ENCODE measurements around the gene USP40. TPM values are rescaled to one million over a fixed set of nuclear protein-coding genes. Genes with fewer than 3 reads are reported as not detected.

USP40 gene
- total and polyA plus RNA-seq, 9 of the 15 experiments (the other 6 are each of a cell fraction or from before 2014, with no cell fraction given): 5.5 to 15.0 (median 9.3) TPM

DNA sequence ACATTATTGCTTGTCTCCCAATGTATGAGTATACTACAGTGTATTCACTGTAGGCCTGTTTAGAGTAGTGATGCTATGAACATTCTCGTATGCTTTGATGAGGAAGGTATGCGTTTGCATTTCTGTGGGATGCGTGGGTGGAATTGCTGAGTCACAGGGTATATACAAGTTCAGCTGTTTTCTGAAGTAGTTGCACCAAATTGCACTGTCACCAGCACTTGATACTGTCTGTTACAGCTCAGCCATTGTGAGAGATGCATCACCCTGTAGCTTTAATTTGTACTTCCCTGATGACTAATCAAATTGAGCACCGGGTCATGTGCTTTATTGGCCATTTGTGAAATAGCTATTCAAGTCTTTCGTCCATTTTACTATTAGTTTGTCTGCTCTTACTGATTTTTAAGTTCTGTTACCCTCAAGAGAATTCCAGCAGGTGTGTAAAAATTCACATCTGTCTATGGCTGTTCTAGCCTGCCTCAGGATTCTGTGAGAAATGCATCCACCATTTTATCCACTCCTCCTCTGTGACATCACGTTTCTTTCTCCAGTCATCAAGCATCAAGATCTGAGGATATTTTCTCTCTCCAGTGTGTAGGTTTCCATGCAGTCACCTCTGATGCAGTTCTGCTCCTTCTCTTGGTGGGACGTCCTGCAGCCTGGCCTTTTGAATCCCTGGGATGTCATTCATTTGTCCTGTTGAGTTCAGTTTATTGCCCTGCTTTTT is 139.8 kb downstream of the USP40 start:
- FAIRE-seq: peak; percentile 99
- intact Hi-C loops (cut with micrococcal nuclease): no loop called here
- peak overlapping the region; percentile 39 for H3K4me2 ChIP-seq (ENCODE audit: insufficient read depth, low read length)
- peaks cover 37% of the 10 kb centered on the region for H3K79me2 ChIP-seq (ENCODE audit: control insufficient read depth, insufficient read depth, low read length)
- DNase-seq (ENCODE audit: extremely low read depth in 1 of 4, low spot score in 3 of 4): peak; percentile 58 to 86 (median 62)
- POLR2A ChIA-PET: interaction anchor here (0.5 to 0.6 kb wide), 2 partner anchors 366 to 864 kb away, joined by 3 read pairs; no protein-coding TSS in a partner anchor
- peaks cover 38 to 54% of the 10 kb centered on the region in 2 experiments; a peak in 4 of 5 replicates for H3K4me1 ChIP-seq (replicated peaks in 1 of 2; ENCODE audit: control insufficient read depth in 2 of 2, insufficient read depth in 2 of 2, low read length in 2 of 2)
- no peaks in the 10 kb centered on the region for H3K9me3 ChIP-seq (replicated peaks; ENCODE audit: control insufficient read depth, insufficient read depth, low read depth, low read length)
- peak overlapping the region in 1 of 2 experiments; percentile 45; a peak in 1 of 4 replicates for H3K9ac ChIP-seq (ENCODE audit: insufficient read depth in 1 of 2, low read depth in 2 of 2, low read length in 2 of 2)
- peak overlapping the region; percentile 25; the same call in 1 of the 2 replicates for H2AFZ ChIP-seq (ENCODE audit: low read depth, low read length)
- peak overlapping the region; percentile 94 for H3K27ac ChIP-seq (ENCODE audit: extremely low read depth, low read depth, low read length)
- no peaks in the 10 kb centered on the region for H3K9me1 ChIP-seq (ENCODE audit: control insufficient read depth, insufficient read depth, low read length)
- CTCF ChIA-PET (ENCODE audit: low intra/inter-chr PET ratio): no interaction called here
- H3K36me3 ChIP-seq (ENCODE audit: control insufficient read depth, insufficient read depth, low read length): no peaks in the 10 kb centered on the region
- no peaks in the 10 kb centered on the region for H4K20me1 ChIP-seq (replicated peaks; ENCODE audit: control insufficient read depth, insufficient read depth, low read length)
- in situ Hi-C loops (cut with MboI): no loop called here
- WGBS (ENCODE audit: insufficient coverage, low coverage, missing lambda C conversion rate): 10% methylated on average over 7 of the region's 7 CpGs
- no peaks in the 10 kb centered on the region for H3K27me3 ChIP-seq (ENCODE audit: control insufficient read depth in 2 of 2, insufficient read depth in 2 of 2, low read length in 2 of 2)
- H3K4me3 ChIP-seq: no peak overlapping the region
- peak; percentile 91 for ATAC-seq
- BruUV-seq (replicated peaks): no TSS peak
- peak; percentile 94 for TF ChIP-seq ZFP36 (IDR thresholded peaks at IDR 0.05; ENCODE audit: low read depth, low read length, partially characterized antibody)
- TF ChIP-seq TOE1 (IDR thresholded peaks at IDR 0.05; ENCODE audit: borderline replicate concordance): peak; percentile 83
- no peak for TF ChIP-seq TOE1 (CRISPR knock-in tag; IDR thresholded peaks at IDR 0.05; ENCODE audit: borderline replicate concordance, low read depth)
- peak; percentile 81 for TF ChIP-seq MTA1 (IDR thresholded peaks at IDR 0.05; ENCODE audit: borderline replicate concordance)
- TF ChIP-seq, protein P1, sequence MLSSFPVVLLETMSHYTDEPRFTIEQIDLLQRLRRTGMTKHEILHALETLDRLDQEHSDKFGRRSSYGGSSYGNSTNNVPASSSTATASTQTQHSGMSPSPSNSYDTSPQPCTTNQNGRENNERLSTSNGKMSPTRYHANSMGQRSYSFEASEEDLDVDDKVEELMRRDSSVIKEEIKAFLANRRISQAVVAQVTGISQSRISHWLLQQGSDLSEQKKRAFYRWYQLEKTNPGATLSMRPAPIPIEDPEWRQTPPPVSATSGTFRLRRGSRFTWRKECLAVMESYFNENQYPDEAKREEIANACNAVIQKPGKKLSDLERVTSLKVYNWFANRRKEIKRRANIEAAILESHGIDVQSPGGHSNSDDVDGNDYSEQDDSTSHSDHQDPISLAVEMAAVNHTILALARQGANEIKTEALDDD (IDR thresholded peaks at IDR 0.05): no peak
- TF ChIP-seq TEAD1 (CRISPR knock-in tag; IDR thresholded peaks at IDR 0.05): peak in 1 of 2 experiments; percentile 69; a peak in 1 of 4 replicates
- TF ChIP-seq, protein P2, sequence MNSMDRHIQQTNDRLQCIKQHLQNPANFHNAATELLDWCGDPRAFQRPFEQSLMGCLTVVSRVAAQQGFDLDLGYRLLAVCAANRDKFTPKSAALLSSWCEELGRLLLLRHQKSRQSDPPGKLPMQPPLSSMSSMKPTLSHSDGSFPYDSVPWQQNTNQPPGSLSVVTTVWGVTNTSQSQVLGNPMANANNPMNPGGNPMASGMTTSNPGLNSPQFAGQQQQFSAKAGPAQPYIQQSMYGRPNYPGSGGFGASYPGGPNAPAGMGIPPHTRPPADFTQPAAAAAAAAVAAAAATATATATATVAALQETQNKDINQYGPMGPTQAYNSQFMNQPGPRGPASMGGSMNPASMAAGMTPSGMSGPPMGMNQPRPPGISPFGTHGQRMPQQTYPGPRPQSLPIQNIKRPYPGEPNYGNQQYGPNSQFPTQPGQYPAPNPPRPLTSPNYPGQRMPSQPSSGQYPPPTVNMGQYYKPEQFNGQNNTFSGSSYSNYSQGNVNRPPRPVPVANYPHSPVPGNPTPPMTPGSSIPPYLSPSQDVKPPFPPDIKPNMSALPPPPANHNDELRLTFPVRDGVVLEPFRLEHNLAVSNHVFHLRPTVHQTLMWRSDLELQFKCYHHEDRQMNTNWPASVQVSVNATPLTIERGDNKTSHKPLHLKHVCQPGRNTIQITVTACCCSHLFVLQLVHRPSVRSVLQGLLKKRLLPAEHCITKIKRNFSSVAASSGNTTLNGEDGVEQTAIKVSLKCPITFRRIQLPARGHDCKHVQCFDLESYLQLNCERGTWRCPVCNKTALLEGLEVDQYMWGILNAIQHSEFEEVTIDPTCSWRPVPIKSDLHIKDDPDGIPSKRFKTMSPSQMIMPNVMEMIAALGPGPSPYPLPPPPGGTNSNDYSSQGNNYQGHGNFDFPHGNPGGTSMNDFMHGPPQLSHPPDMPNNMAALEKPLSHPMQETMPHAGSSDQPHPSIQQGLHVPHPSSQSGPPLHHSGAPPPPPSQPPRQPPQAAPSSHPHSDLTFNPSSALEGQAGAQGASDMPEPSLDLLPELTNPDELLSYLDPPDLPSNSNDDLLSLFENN (IDR thresholded peaks at IDR 0.05; ENCODE audit: low read depth in 2 of 2, low read length in 2 of 2): no peak
- TF ChIP-seq ARID1B (IDR thresholded peaks at IDR 0.05): peak; percentile 84
- TF ChIP-seq, protein P3, sequence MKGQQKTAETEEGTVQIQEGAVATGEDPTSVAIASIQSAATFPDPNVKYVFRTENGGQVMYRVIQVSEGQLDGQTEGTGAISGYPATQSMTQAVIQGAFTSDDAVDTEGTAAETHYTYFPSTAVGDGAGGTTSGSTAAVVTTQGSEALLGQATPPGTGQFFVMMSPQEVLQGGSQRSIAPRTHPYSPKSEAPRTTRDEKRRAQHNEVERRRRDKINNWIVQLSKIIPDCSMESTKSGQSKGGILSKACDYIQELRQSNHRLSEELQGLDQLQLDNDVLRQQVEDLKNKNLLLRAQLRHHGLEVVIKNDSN (CRISPR knock-in tag; IDR thresholded peaks at IDR 0.05): peak; percentile 46
- no peak for TF ChIP-seq NFRKB (IDR thresholded peaks at IDR 0.05; ENCODE audit: low read depth)
- peak; percentile 65 for TF ChIP-seq NEUROD1 (IDR thresholded peaks at IDR 0.05; ENCODE audit: borderline replicate concordance, low read depth, low read length, partially characterized antibody)
- peak; percentile 77 for TF ChIP-seq EP400 (IDR thresholded peaks at IDR 0.05)
- no peak for TF ChIP-seq ZNF75A (CRISPR knock-in tag; IDR thresholded peaks at IDR 0.05)
- TF ChIP-seq, protein P4, sequence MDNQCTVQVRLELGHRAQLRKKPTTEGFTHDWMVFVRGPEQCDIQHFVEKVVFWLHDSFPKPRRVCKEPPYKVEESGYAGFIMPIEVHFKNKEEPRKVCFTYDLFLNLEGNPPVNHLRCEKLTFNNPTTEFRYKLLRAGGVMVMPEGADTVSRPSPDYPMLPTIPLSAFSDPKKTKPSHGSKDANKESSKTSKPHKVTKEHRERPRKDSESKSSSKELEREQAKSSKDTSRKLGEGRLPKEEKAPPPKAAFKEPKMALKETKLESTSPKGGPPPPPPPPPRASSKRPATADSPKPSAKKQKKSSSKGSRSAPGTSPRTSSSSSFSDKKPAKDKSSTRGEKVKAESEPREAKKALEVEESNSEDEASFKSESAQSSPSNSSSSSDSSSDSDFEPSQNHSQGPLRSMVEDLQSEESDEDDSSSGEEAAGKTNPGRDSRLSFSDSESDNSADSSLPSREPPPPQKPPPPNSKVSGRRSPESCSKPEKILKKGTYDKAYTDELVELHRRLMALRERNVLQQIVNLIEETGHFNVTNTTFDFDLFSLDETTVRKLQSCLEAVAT (IDR thresholded peaks at IDR 0.05): peak; percentile 24 to 49; a peak in 1 of 4 replicates
- peak; percentile 43 for TF ChIP-seq MEIS2 (IDR thresholded peaks at IDR 0.05; ENCODE audit: partially characterized antibody)
